Activated CD8-positive, alpha-beta T cell treated with anti-CD3 and anti-CD28 coated beads, Interleukin-2, amount 10 ng/mL, durations not matched to agents 7 days and 5 days (primary cell): Measurements from ENCODE around the gene CERS6. TPM values are rescaled to one million over a fixed set of nuclear protein-coding genes. Genes with fewer than 3 reads are reported as not detected.

Source experiments
- ATAC-seq: fragments of 150-1000 bp; cut with Tn5 transposase; one replicate; pipeline ENCODE4 v1.10.0; 2021; ENCODE audit warnings: moderate library complexity
- CTCF ChIA-PET: fragments of 350-600 bp; sonication (Branson Sonifier 250); formaldehyde crosslinking; loops from one replicate; lab custom pipeline; 2021; ENCODE audit warnings: antibody characterized with exemption; lab: Charles Lee
- POLR2A ChIA-PET: fragments of 350-600 bp; sonication (Branson Sonifier 250); formaldehyde crosslinking; loops from one replicate; lab custom pipeline; 2021; ENCODE audit warnings: antibody characterized with exemption; lab: Charles Lee
- DNase-seq: peaks from one replicate; pipeline ENCODE4 v3.0.0-alpha.2; 2020
- H3K27ac Mint-ChIP-seq: one replicate; pipeline ENCODE4 v1.8.0; 2021; ENCODE audit warnings: mild to moderate bottlenecking, mixed read lengths
- H3K27me3 Mint-ChIP-seq: one replicate; pipeline ENCODE4 v1.8.0; 2021; ENCODE audit warnings: low read depth, mixed read lengths
- H3K36me3 Mint-ChIP-seq: one replicate; pipeline ENCODE4 v1.8.0; 2021; ENCODE audit warnings: low read depth, mixed read lengths
- H3K4me1 Mint-ChIP-seq: one replicate; pipeline ENCODE4 v1.8.0; 2021; ENCODE audit warnings: low read depth, mixed read lengths
- H3K4me3 Mint-ChIP-seq: one replicate; pipeline ENCODE4 v1.8.0; 2021; ENCODE audit warnings: mild to moderate bottlenecking, mixed read lengths
- H3K9me3 Mint-ChIP-seq: one replicate; pipeline ENCODE4 v1.8.0; 2022; ENCODE audit warnings: mixed read lengths; ENCODE audit not compliant: insufficient read depth
- total RNA-seq, 2 experiments: library from RNA; stranded (reverse); gene quantifications; one replicate each; pipeline ENCODE4 v1.2.3, GENCODE V29; 2021

The CERS6 gene
- total RNA-seq, 2 experiments from 2014 or later = 13.1 to 14.5 TPM

DNA sequence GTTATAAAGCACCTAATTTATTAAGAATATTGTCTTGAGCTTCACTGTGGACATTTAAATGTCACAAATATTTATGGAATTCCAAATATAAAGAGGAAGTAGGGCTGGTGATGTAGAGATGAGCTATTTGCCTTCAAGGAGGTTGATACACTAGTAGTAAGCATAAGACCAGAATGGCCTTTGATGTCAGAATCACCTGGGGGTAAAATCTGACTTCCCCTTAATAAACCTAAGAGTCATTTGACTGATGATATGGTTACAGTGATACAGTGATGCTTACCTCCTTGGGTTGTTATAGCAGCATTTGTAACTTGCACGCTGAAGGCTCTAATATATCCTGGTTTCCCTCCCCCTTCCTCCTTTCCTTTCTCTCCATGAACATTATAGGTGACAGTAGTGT, 143.7 kb downstream of the CERS6 start:
- H3K4me3 Mint-ChIP-seq = no peak overlapping the region
- peaks cover 3% of the 10 kb centered on the region for H3K9me3 Mint-ChIP-seq
- no peak for DNase-seq
- no peaks in the 10 kb centered on the region for H3K27me3 Mint-ChIP-seq
- CTCF ChIA-PET = interaction anchor here (0.8 kb wide), 1 partner anchor 11 kb away, joined by 3 read pairs; no protein-coding TSS in a partner anchor
- H3K27ac Mint-ChIP-seq = no peak overlapping the region
- no peak for ATAC-seq
- H3K36me3 Mint-ChIP-seq = peaks cover 10% of the 10 kb centered on the region
- POLR2A ChIA-PET = no interaction called here
- peaks cover 10% of the 10 kb centered on the region for H3K4me1 Mint-ChIP-seq

GRCh38 chr2:168600949-168601348, 144.9 kb downstream of the CERS6 start:
- peaks cover 12% of the 10 kb centered on the region for H3K9me3 Mint-ChIP-seq
- no peak for DNase-seq
- ChIA-PET POLR2A (no interaction called here), CTCF (no interaction called here)
- peaks cover 16% of the 10 kb centered on the region for H3K36me3 Mint-ChIP-seq
- ATAC-seq = no peak
- H3K27ac Mint-ChIP-seq = no peak overlapping the region
- H3K4me1 Mint-ChIP-seq = no peaks in the 10 kb centered on the region
- H3K27me3 Mint-ChIP-seq = no peaks in the 10 kb centered on the region
- H3K4me3 Mint-ChIP-seq = no peak overlapping the region

GRCh38 chr2:168601741-168602140, 145.7 kb downstream of the CERS6 start:
- H3K36me3 Mint-ChIP-seq = peaks cover 23% of the 10 kb centered on the region
- ATAC-seq (no peak), DNase-seq (no peak)
- H3K27ac Mint-ChIP-seq = no peak overlapping the region
- no peaks in the 10 kb centered on the region for H3K4me1 Mint-ChIP-seq
- H3K9me3 Mint-ChIP-seq = peaks cover 12% of the 10 kb centered on the region
- POLR2A ChIA-PET = no interaction called here
- CTCF ChIA-PET = interaction anchor here (1.2 kb wide), 1 partner anchor 9 kb away, joined by 3 read pairs; no protein-coding TSS in a partner anchor
- H3K27me3 Mint-ChIP-seq = no peaks in the 10 kb centered on the region
- no peak overlapping the region for H3K4me3 Mint-ChIP-seq

- Mint-ChIP-seq H3K27ac (no peak overlapping the region), H3K4me1 (no peaks in the 10 kb centered on the region), H3K4me3 (no peak overlapping the region), H3K27me3 (no peaks in the 10 kb centered on the region), H3K36me3 (peaks cover 23% of the 10 kb centered on the region), H3K9me3 (peaks cover 12% of the 10 kb centered on the region)
- ATAC-seq (no peak), DNase-seq (no peak)
- ChIA-PET POLR2A (no interaction called here), CTCF (interaction anchor here (1.2 kb wide), 1 partner anchor 10 kb away, joined by 3 read pairs; no protein-coding TSS in a partner anchor)
These were observed 146.3 kb downstream of the CERS6 start for GRCh38 chr2:168602379-168602778.

- ATAC-seq = no peak
- Mint-ChIP-seq H3K27me3 (no peaks in the 10 kb centered on the region), H3K4me3 (no peak overlapping the region), H3K36me3 (peaks cover 23% of the 10 kb centered on the region), H3K4me1 (no peaks in the 10 kb centered on the region), H3K9me3 (peaks cover 12% of the 10 kb centered on the region), H3K27ac (no peak overlapping the region)
- no peak for DNase-seq
- ChIA-PET POLR2A (no interaction called here), CTCF (interaction anchor here (1.2 kb wide), 1 partner anchor 11 kb away, joined by 3 read pairs; no protein-coding TSS in a partner anchor)
These were observed 146.9 kb downstream of the CERS6 start for GRCh38 chr2:168602846-168603401.

DNA sequence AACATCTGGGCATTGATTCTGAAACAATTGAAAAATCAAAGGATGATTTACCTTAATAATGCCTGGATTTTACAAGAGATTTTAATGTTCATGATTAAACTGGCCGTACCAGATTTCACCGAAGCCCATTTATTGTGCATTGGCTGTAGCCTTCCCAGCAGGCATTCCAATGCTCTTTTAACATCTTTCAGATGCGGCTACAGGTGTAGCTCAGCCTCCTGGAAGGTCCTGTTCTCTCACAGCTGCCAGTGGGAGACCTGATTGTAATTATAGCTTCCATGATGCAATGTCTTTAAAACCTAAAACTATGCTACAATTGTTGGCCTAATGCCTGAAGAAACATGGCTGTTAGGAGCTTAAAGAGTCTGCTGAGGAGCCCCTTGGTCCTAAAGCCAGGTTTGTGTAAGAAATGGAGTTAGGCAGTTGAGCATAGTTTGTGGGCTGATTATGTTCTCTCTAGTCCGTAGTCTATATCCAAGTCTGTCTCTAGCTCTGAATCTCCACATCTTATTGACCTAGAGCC, 147.4 kb downstream of the CERS6 start:
- CTCF ChIA-PET = no interaction called here
- Mint-ChIP-seq H3K27me3 (no peaks in the 10 kb centered on the region), H3K36me3 (peaks cover 24% of the 10 kb centered on the region), H3K27ac (no peak overlapping the region), H3K9me3 (peaks cover 12% of the 10 kb centered on the region), H3K4me1 (no peaks in the 10 kb centered on the region), H3K4me3 (no peak overlapping the region)
- DNase-seq (no peak), ATAC-seq (no peak)
- POLR2A ChIA-PET = interaction anchor here (0.6 kb wide), 1 partner anchor 143 kb away, joined by 3 read pairs; no protein-coding TSS in a partner anchor

DNA sequence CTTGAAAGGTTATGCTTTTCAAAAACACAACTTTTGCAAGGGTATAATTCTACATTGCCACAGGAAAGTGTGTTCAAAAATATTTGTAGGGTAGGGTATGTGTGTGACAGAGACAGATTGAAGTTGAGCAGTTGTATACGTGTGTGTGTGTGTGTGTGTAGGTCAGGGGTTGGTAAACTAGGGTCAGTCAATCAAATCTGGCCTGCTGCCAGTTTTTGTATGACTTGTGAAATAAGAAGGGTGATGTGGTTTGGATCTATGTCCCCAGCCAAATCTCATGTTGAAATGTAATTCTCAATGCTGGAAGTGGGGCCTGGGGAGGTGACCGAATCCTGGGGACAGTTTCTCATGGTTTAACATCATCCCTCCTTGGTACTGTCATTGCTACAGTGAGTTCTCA, 148.2 kb downstream of the CERS6 start:
- no peaks in the 10 kb centered on the region for H3K27me3 Mint-ChIP-seq
- POLR2A ChIA-PET = no interaction called here
- ATAC-seq (no peak), DNase-seq (no peak)
- H3K27ac Mint-ChIP-seq = no peak overlapping the region
- H3K4me3 Mint-ChIP-seq = no peak overlapping the region
- H3K4me1 Mint-ChIP-seq = no peaks in the 10 kb centered on the region
- peaks cover 12% of the 10 kb centered on the region for H3K9me3 Mint-ChIP-seq
- peaks cover 27% of the 10 kb centered on the region for H3K36me3 Mint-ChIP-seq
- CTCF ChIA-PET = no interaction called here

GRCh38 chr2:168607992-168608391, 151.9 kb downstream of the CERS6 start:
- DNase-seq (no peak), ATAC-seq (no peak)
- ChIA-PET CTCF (no interaction called here), POLR2A (no interaction called here)
- Mint-ChIP-seq H3K4me1 (peaks cover 10% of the 10 kb centered on the region), H3K27ac (no peak overlapping the region), H3K9me3 (peaks cover 12% of the 10 kb centered on the region), H3K4me3 (no peak overlapping the region), H3K36me3 (peaks cover 33% of the 10 kb centered on the region), H3K27me3 (no peaks in the 10 kb centered on the region)

DNA sequence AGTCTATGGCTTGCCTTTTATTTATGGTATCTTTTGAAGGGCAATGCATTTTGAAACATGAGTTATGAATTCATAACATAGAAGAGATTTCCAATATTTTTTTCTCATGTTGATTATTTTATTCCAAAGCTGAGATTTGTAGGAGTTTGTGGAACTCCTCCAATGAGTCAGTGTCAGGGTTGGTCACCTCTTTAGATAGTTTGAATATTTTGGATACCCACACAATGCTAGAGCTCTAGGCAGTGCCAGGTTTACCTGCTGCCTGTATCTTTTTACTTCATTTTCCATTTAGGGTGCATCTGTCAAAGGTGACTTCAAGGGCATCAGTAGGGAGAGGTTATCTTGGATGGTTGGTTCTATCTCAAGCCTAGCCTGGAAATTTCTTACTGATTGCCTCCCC, 152.7 kb downstream of the CERS6 start:
- CTCF ChIA-PET = no interaction called here

DNA sequence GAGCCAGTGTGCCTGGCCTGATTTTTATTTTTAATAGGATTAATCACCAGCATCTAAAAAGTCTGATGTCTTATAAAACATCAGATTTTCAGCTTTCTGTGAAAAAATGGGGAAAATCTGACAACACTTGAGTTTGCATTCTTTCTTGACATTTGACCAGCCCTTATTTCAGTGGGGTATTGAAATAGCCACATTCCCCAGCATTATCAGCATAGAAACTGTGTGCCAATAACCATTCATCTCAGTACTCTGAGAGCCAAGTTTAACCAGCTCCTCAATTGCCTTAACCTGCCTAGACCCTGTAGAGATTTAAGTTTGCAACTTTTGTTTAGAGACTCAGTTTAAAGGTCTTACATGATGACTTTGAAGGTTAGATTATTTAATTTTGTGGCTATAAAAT, 155.0 kb downstream of the CERS6 start:
- ATAC-seq (no peak), DNase-seq (no peak)
- ChIA-PET CTCF (no interaction called here), POLR2A (no interaction called here)
- Mint-ChIP-seq H3K4me1 (peaks cover 10% of the 10 kb centered on the region), H3K27ac (no peak overlapping the region), H3K9me3 (peaks cover 7% of the 10 kb centered on the region), H3K27me3 (no peaks in the 10 kb centered on the region), H3K36me3 (peaks cover 38% of the 10 kb centered on the region), H3K4me3 (no peak overlapping the region)

More for the DNA sequence above, 152.7 kb downstream of the CERS6 start:
- ATAC-seq (no peak), DNase-seq (no peak)
- POLR2A ChIA-PET = no interaction called here
- Mint-ChIP-seq H3K27ac (no peak overlapping the region), H3K27me3 (no peaks in the 10 kb centered on the region), H3K4me1 (peaks cover 10% of the 10 kb centered on the region), H3K36me3 (peaks cover 36% of the 10 kb centered on the region), H3K9me3 (peaks cover 12% of the 10 kb centered on the region), H3K4me3 (no peak overlapping the region)

GRCh38 chr2:168611896-168612650, 156.0 kb downstream of the CERS6 start:
- ChIA-PET CTCF (no interaction called here), POLR2A (no interaction called here)
- Mint-ChIP-seq H3K4me1 (peaks cover 15% of the 10 kb centered on the region), H3K27ac (no peak overlapping the region), H3K4me3 (no peak overlapping the region), H3K36me3 (peaks cover 31% of the 10 kb centered on the region), H3K9me3 (peaks cover 7% of the 10 kb centered on the region), H3K27me3 (no peaks in the 10 kb centered on the region)
- DNase-seq (no peak), ATAC-seq (no peak)

DNA sequence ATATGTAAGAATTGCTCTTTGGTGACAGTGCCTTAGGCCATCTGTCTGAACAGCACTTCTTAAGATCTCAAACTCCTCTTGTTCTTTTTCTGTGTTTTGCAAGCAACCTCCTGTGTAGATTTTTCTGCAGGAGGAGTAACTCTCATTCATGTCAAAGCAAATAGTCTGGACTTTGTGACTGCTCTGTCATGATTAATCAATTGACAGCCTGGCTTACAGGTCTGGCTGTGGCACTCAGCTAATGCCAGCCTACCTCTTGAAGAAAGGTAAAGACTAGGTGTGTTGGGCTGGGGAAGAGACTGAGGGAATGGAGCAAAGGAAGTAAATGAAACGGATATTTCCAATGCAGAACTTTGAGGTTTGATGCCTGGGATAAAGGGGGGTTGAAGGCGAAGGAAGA, 156.6 kb downstream of the CERS6 start:
- CTCF ChIA-PET = no interaction called here
- DNase-seq = no peak

More for the DNA sequence above, 156.6 kb downstream of the CERS6 start:
- no peak for ATAC-seq
- Mint-ChIP-seq H3K4me1 (peaks cover 16% of the 10 kb centered on the region), H3K36me3 (peaks cover 31% of the 10 kb centered on the region), H3K9me3 (peaks cover 7% of the 10 kb centered on the region), H3K27me3 (no peaks in the 10 kb centered on the region), H3K27ac (no peak overlapping the region), H3K4me3 (no peak overlapping the region)
- POLR2A ChIA-PET = no interaction called here
